ENCODE results near the gene C14orf39. TPM values are rescaled to one million over a fixed set of nuclear protein-coding genes. Genes with fewer than 3 reads are reported as not detected.

Gene C14orf39
- total RNA-seq, 1 experiment from 2014 or later = 0.08 TPM

- POLR2A ChIA-PET = no interaction called here
These were observed 16.7 kb upstream of the C14orf39 start for GRCh38 chr14:60502541-60502940.

DNA sequence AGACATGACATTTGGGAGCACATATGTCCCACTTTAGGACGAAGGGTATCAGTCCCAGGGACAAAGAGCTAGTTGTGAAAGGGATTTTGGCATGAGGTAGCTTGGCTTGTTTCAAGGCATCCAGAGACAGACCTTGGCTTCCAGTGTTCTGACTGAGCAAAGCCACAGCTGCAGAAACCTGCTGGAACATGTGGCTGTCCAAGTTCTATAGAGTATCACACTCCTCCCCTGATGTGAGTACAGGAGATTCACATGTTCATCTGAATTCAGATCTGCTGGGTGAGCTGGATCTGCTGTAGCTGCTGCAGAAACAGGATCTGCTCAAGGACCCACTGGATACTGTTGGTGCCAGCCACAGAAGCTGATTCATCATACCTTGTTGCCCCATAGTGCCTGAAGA is 10.1 kb upstream of the C14orf39 start:
- TF ChIP-seq SIN3A (IDR thresholded peaks at IDR 0.05; ENCODE audit: borderline replicate concordance, insufficient read depth, low read depth, low read length) = no peak
- H3K27me3 ChIP-seq (ENCODE audit: control insufficient read depth, insufficient read depth, low read length) = no peaks in the 10 kb centered on the region
- no peak overlapping the region for H3K4me3 ChIP-seq (ENCODE audit: low read depth in 2 of 2, low read length in 2 of 2)
- DNase-seq (ENCODE audit: low read depth, low spot score) (no peak), ATAC-seq (no peak)
- no peak overlapping the region for H3K27ac ChIP-seq (ENCODE audit: low read length)
- intact Hi-C loops (cut with micrococcal nuclease; ENCODE audit: unreplicated experiment) = no loop called here
- ChIA-PET CTCF (no interaction called here), POLR2A (interaction anchor here (0.5 kb wide), 1 partner anchor 9 kb away, joined by 3 read pairs; no protein-coding TSS in a partner anchor)
- BruUV-seq (replicated peaks) = no TSS peak
- no peaks in the 10 kb centered on the region for H3K9me3 ChIP-seq (ENCODE audit: control insufficient read depth, insufficient read depth, low read depth, low read length)
- in situ Hi-C loops (cut with HindIII; ENCODE audit: low pct_unique_long_range_greater_than_20kb, low sequenced_read_pairs) = no loop called here
- no peaks in the 10 kb centered on the region for H3K4me1 ChIP-seq (ENCODE audit: control insufficient read depth, insufficient read depth, low read length)
- H3K36me3 ChIP-seq (ENCODE audit: control insufficient read depth, insufficient read depth, low read length) = no peaks in the 10 kb centered on the region

More at GRCh38 chr14:60502541-60502940, 16.7 kb upstream of the C14orf39 start:
- no peak for ATAC-seq
- no peaks in the 10 kb centered on the region for H3K36me3 ChIP-seq (ENCODE audit: control insufficient read depth, insufficient read depth, low read length)
- H3K27ac ChIP-seq (ENCODE audit: low read length) = no peak overlapping the region
- no peak for DNase-seq (ENCODE audit: low read depth, low spot score)
- H3K4me3 ChIP-seq (ENCODE audit: low read depth in 2 of 2, low read length in 2 of 2) = no peak overlapping the region
- CTCF ChIA-PET = no interaction called here
- intact Hi-C loops (cut with micrococcal nuclease; ENCODE audit: unreplicated experiment) = no loop called here
- in situ Hi-C loops (cut with HindIII; ENCODE audit: low pct_unique_long_range_greater_than_20kb, low sequenced_read_pairs) = no loop called here
- H3K27me3 ChIP-seq (ENCODE audit: control insufficient read depth, insufficient read depth, low read length) = peaks cover 2% of the 10 kb centered on the region
- H3K9me3 ChIP-seq (ENCODE audit: control insufficient read depth, insufficient read depth, low read depth, low read length) = no peaks in the 10 kb centered on the region
- no peaks in the 10 kb centered on the region for H3K4me1 ChIP-seq (ENCODE audit: control insufficient read depth, insufficient read depth, low read length)
- no TSS peak for BruUV-seq (replicated peaks)
- TF ChIP-seq REST (IDR thresholded peaks at IDR 0.05; ENCODE audit: insufficient read depth in 1 of 2, low read depth in 2 of 2, low read length in 1 of 2) = no peak
- TF ChIP-seq, protein P1, sequence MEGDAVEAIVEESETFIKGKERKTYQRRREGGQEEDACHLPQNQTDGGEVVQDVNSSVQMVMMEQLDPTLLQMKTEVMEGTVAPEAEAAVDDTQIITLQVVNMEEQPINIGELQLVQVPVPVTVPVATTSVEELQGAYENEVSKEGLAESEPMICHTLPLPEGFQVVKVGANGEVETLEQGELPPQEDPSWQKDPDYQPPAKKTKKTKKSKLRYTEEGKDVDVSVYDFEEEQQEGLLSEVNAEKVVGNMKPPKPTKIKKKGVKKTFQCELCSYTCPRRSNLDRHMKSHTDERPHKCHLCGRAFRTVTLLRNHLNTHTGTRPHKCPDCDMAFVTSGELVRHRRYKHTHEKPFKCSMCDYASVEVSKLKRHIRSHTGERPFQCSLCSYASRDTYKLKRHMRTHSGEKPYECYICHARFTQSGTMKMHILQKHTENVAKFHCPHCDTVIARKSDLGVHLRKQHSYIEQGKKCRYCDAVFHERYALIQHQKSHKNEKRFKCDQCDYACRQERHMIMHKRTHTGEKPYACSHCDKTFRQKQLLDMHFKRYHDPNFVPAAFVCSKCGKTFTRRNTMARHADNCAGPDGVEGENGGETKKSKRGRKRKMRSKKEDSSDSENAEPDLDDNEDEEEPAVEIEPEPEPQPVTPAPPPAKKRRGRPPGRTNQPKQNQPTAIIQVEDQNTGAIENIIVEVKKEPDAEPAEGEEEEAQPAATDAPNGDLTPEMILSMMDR (IDR thresholded peaks at IDR 0.05) = no peak
- no peak for TF ChIP-seq SIN3A (IDR thresholded peaks at IDR 0.05; ENCODE audit: borderline replicate concordance, insufficient read depth, low read depth, low read length)
- TF ChIP-seq POLR2AphosphoS5 (IDR thresholded peaks at IDR 0.05; ENCODE audit: low read depth, low read length) = no peak
- TF ChIP-seq TCF7L2 (IDR thresholded peaks at IDR 0.05; ENCODE audit: low read depth, low read length) = no peak

- ChIA-PET CTCF (no interaction called here), POLR2A (no interaction called here)
- H3K9me3 ChIP-seq (ENCODE audit: control insufficient read depth, insufficient read depth, low read depth, low read length) = no peaks in the 10 kb centered on the region
- intact Hi-C loops (cut with micrococcal nuclease; ENCODE audit: unreplicated experiment) (no loop called here), in situ Hi-C loops (cut with HindIII; ENCODE audit: low pct_unique_long_range_greater_than_20kb, low sequenced_read_pairs) (no loop called here)
- no peaks in the 10 kb centered on the region for H3K36me3 ChIP-seq (ENCODE audit: control insufficient read depth, insufficient read depth, low read length)
- no TSS peak for BruUV-seq (replicated peaks)
- no peaks in the 10 kb centered on the region for H3K4me1 ChIP-seq (ENCODE audit: control insufficient read depth, insufficient read depth, low read length)
- ATAC-seq (no peak), DNase-seq (ENCODE audit: low read depth, low spot score) (no peak)
- TF ChIP-seq TCF7L2 (IDR thresholded peaks at IDR 0.05; ENCODE audit: low read depth, low read length) (no peak), POLR2AphosphoS5 (IDR thresholded peaks at IDR 0.05; ENCODE audit: low read depth, low read length) (no peak), SIN3A (IDR thresholded peaks at IDR 0.05; ENCODE audit: borderline replicate concordance, insufficient read depth, low read depth, low read length) (no peak), REST (IDR thresholded peaks at IDR 0.05; ENCODE audit: insufficient read depth in 1 of 2, low read depth in 2 of 2, low read length in 1 of 2) (no peak)
- TF ChIP-seq, protein P1 (IDR thresholded peaks at IDR 0.05) = no peak
- H3K4me3 ChIP-seq (ENCODE audit: low read depth in 2 of 2, low read length in 2 of 2) = no peak overlapping the region
- no peak overlapping the region for H3K27ac ChIP-seq (ENCODE audit: low read length)
- H3K27me3 ChIP-seq (ENCODE audit: control insufficient read depth, insufficient read depth, low read length) = no peaks in the 10 kb centered on the region
These were observed 4.4 kb upstream of the C14orf39 start for GRCh38 chr14:60490270-60490669.
